ENCODE data around the gene SLC4A9.
"Not testable (repeated sequence)": the region's sequence is repeated elsewhere in the genome, so short reads cannot be mapped to it uniquely, and the experiment has no call there.

The SLC4A9 gene

GRCh38 chr5:140401362-140402257, 41.6 kb downstream of the SLC4A9 start, which contains the start of gene ANKHD1:
Gene ANKHD1 (plus strand): TSS chr5:140401833. CDS start chr5:140401968, 135 bp downstream.
- DNase-seq (ENCODE audit: low read depth) = peak; percentile 100

GRCh38 chr5:140402258-140403074, 42.5 kb downstream of the SLC4A9 start:
- DNase-seq (ENCODE audit: low read depth) = peak; percentile 41

GRCh38 chr5:140403613-140404012, 43.6 kb downstream of the SLC4A9 start:
- no peak for DNase-seq (ENCODE audit: low read depth)

- DNase-seq (ENCODE audit: low read depth) = no peak
These were observed 48.8 kb downstream of the SLC4A9 start for GRCh38 chr5:140408750-140409241.

- DNase-seq (ENCODE audit: low read depth) = no peak
These were observed 53.2 kb downstream of the SLC4A9 start for GRCh38 chr5:140413230-140413629.

GRCh38 chr5:140417235-140417634, 57.2 kb downstream of the SLC4A9 start:
- no peak for DNase-seq (ENCODE audit: low read depth)

GRCh38 chr5:140418862-140419520, 59.0 kb downstream of the SLC4A9 start:
- DNase-seq (ENCODE audit: low read depth) = no peak

- DNase-seq (ENCODE audit: low read depth) = no peak
These were observed 60.2 kb downstream of the SLC4A9 start for GRCh38 chr5:140420226-140420570.

- DNase-seq (ENCODE audit: low read depth) = no peak
These were observed 60.8 kb downstream of the SLC4A9 start for GRCh38 chr5:140420665-140421361.

GRCh38 chr5:140421375-140421774, 61.4 kb downstream of the SLC4A9 start:
- not testable (repeated sequence) for DNase-seq (ENCODE audit: low read depth)

GRCh38 chr5:140423609-140424008, 63.6 kb downstream of the SLC4A9 start:
- DNase-seq (ENCODE audit: low read depth) = no peak

GRCh38 chr5:140424135-140424534, 64.1 kb downstream of the SLC4A9 start:
- no peak for DNase-seq (ENCODE audit: low read depth)

All from HS-5 (cell line).